Large intestine (tissue), 3 donors: ENCODE results near the gene RANBP3. TPM values are rescaled to one million over a fixed set of nuclear protein-coding genes. Genes with fewer than 3 reads are reported as not detected.

Experiments used
- DNase-seq, 2 donors: peaks; one replicate each; pipeline versions ENCODE4 v3.0.0 to v3.0.0-alpha.2; 2013
- H3K27ac ChIP-seq: one replicate; pipeline ENCODE4 v1.5.1; 2013; ENCODE audit warnings: low read length
- H3K27me3 ChIP-seq: 2 replicates; pipeline ENCODE4 v1.6.1; 2013; ENCODE audit warnings: low read length; ENCODE audit not compliant: control insufficient read depth, insufficient read depth
- H3K36me3 ChIP-seq: 2 replicates; pipeline ENCODE4 v1.6.1; 2013; ENCODE audit warnings: low read length; ENCODE audit not compliant: control insufficient read depth, insufficient read depth
- H3K4me1 ChIP-seq: one replicate; pipeline ENCODE4 v1.6.1; 2013; ENCODE audit warnings: low read length; ENCODE audit not compliant: control insufficient read depth, insufficient read depth
- H3K4me3 ChIP-seq: one replicate; pipeline ENCODE4 v1.5.1; 2013; ENCODE audit warnings: low read length
- H3K9me3 ChIP-seq: one replicate; pipeline ENCODE4 v1.6.1; 2013; ENCODE audit warnings: mild to moderate bottlenecking, low read depth, low read length, moderate library complexity; ENCODE audit not compliant: control insufficient read depth
- WGBS: methylation state at CpG from one replicate; pipeline ENCODE4 v1.1.5; 2013; ENCODE audit warnings: low lambda C conversion rate; ENCODE audit not compliant: insufficient coverage; 5-methylcytosine and 5-hydroxymethylcytosine counted together
- polyA plus RNA-seq: library from polyadenylated mRNA; unstranded; fragments of 120-200 nt; gene quantifications from one replicate; pipeline ENCODE4 v1.2.1, GENCODE V29; 2013

The RANBP3 gene
- polyA plus RNA-seq, 1 donor: 53.3 TPM

GRCh38 chr19:5914946-5915781, 62.8 kb downstream of the RANBP3 start:
- Histone ChIP-seq H3K4me1 (peaks cover 14% of the 10 kb centered on the region), H3K9me3 (no peaks in the 10 kb centered on the region), H3K36me3 (peaks cover 48% of the 10 kb centered on the region), H3K27me3 (no peaks in the 10 kb centered on the region), H3K27ac (no peak overlapping the region), H3K4me3 (no peak overlapping the region)
- no CpG with 5 or more reads among the region's 42 CpGs for WGBS
- DNase-seq: peak; percentile 33 to 68

- no CpG with 5 or more reads among the region's 22 CpGs for WGBS
- H3K4me3 ChIP-seq: no peak overlapping the region
- H3K27ac ChIP-seq: no peak overlapping the region
- no peak for DNase-seq
- no peaks in the 10 kb centered on the region for H3K9me3 ChIP-seq
- H3K27me3 ChIP-seq: no peaks in the 10 kb centered on the region
- peaks cover 47% of the 10 kb centered on the region for H3K36me3 ChIP-seq
- H3K4me1 ChIP-seq: peaks cover 14% of the 10 kb centered on the region
Measured at GRCh38 chr19:5914358-5914774, 63.6 kb downstream of the RANBP3 start.

GRCh38 chr19:5913739-5914357, 64.1 kb downstream of the RANBP3 start, which contains the start of gene CAPS:
TSS of gene CAPS (plus strand) at chr19:5914254. CDS start at chr19:5914407, 153 bp downstream.
- H3K27ac ChIP-seq: no peak within 1 kb of the TSS
- no CpG with 5 or more reads among the region's 10 CpGs for WGBS
- no peak for DNase-seq
- no peaks in the 10 kb centered on the region for H3K27me3 ChIP-seq
- H3K4me3 ChIP-seq: no peak within 1 kb of the TSS
- H3K9me3 ChIP-seq: no peaks in the 10 kb centered on the region
- peaks cover 14% of the 10 kb centered on the region for H3K4me1 ChIP-seq
- H3K36me3 ChIP-seq: peaks cover 46% of the 10 kb centered on the region

GRCh38 chr19:5911366-5911765, 66.6 kb downstream of the RANBP3 start:
- H3K36me3 ChIP-seq: peaks cover 24% of the 10 kb centered on the region
- no peak for DNase-seq
- WGBS: no CpG with 5 or more reads among the region's 1 CpG

GRCh38 chr19:5910638-5910907, 67.4 kb downstream of the RANBP3 start:
- no peak for DNase-seq
- Histone ChIP-seq H3K27ac (no peak overlapping the region), H3K36me3 (peaks cover 20% of the 10 kb centered on the region), H3K9me3 (no peaks in the 10 kb centered on the region), H3K4me3 (no peak overlapping the region), H3K27me3 (no peaks in the 10 kb centered on the region), H3K4me1 (peaks cover 7% of the 10 kb centered on the region)
- WGBS: no CpG with 5 or more reads among the region's 1 CpG

More at GRCh38 chr19:5911366-5911765, 66.6 kb downstream of the RANBP3 start:
- H3K27me3 ChIP-seq: no peaks in the 10 kb centered on the region
- H3K9me3 ChIP-seq: no peaks in the 10 kb centered on the region
- peaks cover 13% of the 10 kb centered on the region for H3K4me1 ChIP-seq
- no peak overlapping the region for H3K4me3 ChIP-seq
- no peak overlapping the region for H3K27ac ChIP-seq

GRCh38 chr19:5908773-5909442, 69.0 kb downstream of the RANBP3 start:
- H3K9me3 ChIP-seq: no peaks in the 10 kb centered on the region
- H3K27me3 ChIP-seq: no peaks in the 10 kb centered on the region
- no peak for DNase-seq
- H3K4me3 ChIP-seq: no peak overlapping the region
- peaks cover 13% of the 10 kb centered on the region for H3K36me3 ChIP-seq
- 20% methylated on average over 1 of the region's 14 CpGs for WGBS
- H3K4me1 ChIP-seq: peaks cover 7% of the 10 kb centered on the region
- no peak overlapping the region for H3K27ac ChIP-seq

- Histone ChIP-seq H3K36me3 (peaks cover 13% of the 10 kb centered on the region), H3K9me3 (no peaks in the 10 kb centered on the region), H3K4me3 (no peak overlapping the region), H3K27ac (no peak overlapping the region), H3K4me1 (peaks cover 13% of the 10 kb centered on the region), H3K27me3 (no peaks in the 10 kb centered on the region)
- no peak for DNase-seq
- WGBS: no CpG with 5 or more reads among the region's 5 CpGs
Measured at GRCh38 chr19:5907241-5907640, 70.7 kb downstream of the RANBP3 start.

GRCh38 chr19:5905114-5905778, 72.7 kb downstream of the RANBP3 start:
- H3K27me3 ChIP-seq: no peaks in the 10 kb centered on the region
- peaks cover 22% of the 10 kb centered on the region for H3K36me3 ChIP-seq
- no peak for DNase-seq
- H3K4me1 ChIP-seq: peaks cover 15% of the 10 kb centered on the region
- WGBS: 40% methylated on average over 1 of the region's 31 CpGs
- H3K9me3 ChIP-seq: no peaks in the 10 kb centered on the region
- H3K27ac ChIP-seq: peak overlapping the region; percentile 54
- H3K4me3 ChIP-seq: peak overlapping the region; percentile 65

- H3K4me1 ChIP-seq: peaks cover 15% of the 10 kb centered on the region
- no CpG with 5 or more reads among the region's 61 CpGs for WGBS
- H3K27me3 ChIP-seq: no peaks in the 10 kb centered on the region
Measured at GRCh38 chr19:5904352-5905113, 73.4 kb downstream of the RANBP3 start, which contains the start of gene VMAC. TSS of gene VMAC (plus strand) at chr19:5904872. CDS start at chr19:5904891, 19 bp downstream.

More at GRCh38 chr19:5904352-5905113, 73.4 kb downstream of the RANBP3 start, which contains the start of gene VMAC:
- peak within 1 kb of the TSS; percentile 99 for H3K4me3 ChIP-seq
- H3K36me3 ChIP-seq: peaks cover 20% of the 10 kb centered on the region
- peak within 1 kb of the TSS; percentile 93 for H3K27ac ChIP-seq
- peak; percentile 100 for DNase-seq
- H3K9me3 ChIP-seq: no peaks in the 10 kb centered on the region
